Head of caudate nucleus (tissue), 42 donors: Measurements from ENCODE around the gene GRWD1.
A peak's percentile ranks its signal among the peaks of the same experiment; 100 is the strongest.

Experiments used
- DNase-seq, 42 donors: peaks; one replicate each; pipeline versions ENCODE4 v3.0.0 to v3.0.0-alpha.2; 2020 to 2021; ENCODE audit warnings: mixed read lengths in 7 of 42
- intact Hi-C: fragments of 100-400 bp; cut with DNase I; formaldehyde crosslinking; loops from one replicate; pipeline ENCODE4 v1.15.0; 2022

The GRWD1 gene

DNA sequence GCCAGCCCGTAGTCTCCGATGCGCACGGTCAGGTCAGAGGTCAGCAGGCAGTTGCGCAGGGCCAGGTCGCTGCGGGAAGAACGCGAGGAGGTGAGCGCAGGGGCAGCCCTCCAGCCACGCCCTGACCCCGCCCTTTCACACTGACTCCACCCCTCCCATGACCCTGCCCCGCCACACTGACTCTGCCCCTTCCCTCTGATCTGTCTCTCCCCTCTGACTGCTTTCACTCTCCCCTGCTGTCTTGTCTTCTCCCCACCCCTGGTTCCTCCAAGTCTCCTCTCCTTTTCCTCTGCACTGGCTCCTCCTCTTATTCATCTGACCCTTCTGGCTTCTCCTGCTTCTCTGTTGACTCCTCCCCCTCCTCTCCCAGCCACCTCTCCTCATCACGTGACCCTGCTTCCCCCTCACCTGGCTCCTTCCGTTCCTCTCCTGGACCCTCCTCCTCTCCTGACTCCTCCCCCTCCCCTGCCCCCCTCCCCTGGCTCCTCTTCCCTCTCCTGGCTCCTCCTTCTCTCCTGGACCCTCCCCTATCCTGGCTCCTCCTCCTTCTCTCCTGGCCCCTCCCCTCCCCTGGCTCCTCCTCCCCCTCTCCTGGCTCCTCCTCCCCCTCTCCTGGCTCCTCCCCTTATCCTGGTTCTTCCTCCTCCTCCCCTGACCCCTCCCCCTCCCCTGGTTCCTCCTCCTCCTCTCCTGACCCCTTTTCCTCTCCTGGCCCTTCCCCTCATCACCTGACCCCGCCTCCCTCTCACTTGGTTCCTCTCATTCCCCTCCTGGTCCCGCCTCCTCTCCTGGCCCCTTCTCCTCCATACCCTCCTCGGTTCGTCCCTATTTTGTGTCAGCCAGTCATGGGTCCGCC lies 55.9 kb downstream of the GRWD1 start:
- peak in 18 of 42 donors; percentile 21 to 66 (median 46) for DNase-seq

DNA sequence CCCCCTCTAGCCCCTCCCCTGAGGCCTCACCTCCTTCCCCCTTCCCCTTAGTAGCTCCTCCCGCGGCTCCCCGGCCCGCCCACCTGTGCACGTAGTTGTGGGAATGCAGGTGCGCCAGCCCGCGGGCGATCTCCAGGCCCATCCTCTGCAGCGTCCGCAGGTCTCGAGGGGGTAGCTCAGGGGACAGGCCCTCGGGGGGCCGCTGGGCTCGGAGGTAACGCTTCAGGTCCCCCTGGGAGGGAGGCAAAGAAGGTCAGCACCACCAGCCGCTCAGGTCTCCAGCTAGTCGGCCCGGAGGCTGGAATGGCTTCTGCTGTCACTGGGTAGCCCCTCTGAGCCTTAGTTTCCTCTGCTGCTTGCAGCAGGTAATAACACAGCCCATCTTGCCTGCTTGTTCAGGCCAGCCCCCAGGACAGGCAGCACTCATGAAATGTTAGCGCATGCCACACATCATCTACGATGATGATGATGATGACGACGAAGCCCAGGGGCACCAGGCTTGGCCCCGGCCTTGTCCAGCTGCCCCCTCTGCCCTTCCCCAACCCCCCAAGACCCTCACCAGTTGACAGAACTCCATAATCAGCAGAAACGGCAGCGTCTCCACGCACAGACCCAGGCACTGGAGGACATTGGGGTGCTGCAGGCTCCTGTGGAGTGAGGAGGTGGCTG lies 56.7 kb downstream of the GRWD1 start:
- peak in 1 of 42 donors; percentile 24 for DNase-seq
- intact Hi-C loops, result no loop called here

More for the DNA sequence above, 55.9 kb downstream of the GRWD1 start:
- intact Hi-C loops, result no loop called here

DNA sequence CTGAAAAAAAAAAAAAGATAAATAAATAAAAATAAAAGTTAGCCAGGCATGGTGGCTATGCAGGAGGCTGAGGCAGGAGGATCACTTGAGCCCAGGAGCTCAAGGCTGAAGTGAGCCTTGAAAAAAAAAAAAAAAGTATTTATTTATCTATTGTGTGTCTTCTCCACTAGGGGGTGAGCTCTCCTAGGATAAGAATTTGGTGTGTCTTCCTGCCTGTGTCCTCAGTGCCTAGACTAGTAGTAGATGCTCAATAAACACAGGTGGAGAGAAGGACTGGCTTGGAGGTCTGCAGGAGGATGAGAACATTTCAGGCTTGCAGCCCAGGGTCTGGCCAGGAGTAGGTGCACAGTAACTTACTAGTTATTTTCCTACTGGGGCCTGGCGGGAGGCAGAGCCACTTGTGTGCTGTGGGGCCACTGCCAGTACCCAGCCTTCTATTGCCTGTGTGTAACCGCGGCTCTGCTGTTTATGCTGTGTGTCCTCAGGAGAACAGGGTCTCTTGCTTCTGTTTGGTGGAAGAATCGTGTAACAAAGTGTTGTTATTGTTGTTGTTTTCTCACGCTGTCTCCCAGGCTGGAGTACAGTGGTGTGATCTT lies 60.5 kb downstream of the GRWD1 start:
- DNase-seq, result no peak
- intact Hi-C loops, result no loop called here
